GM20431 (cell line): ENCODE data around the gene ATOH7.
"Not testable (repeated sequence)": the region's sequence is repeated elsewhere in the genome, so short reads cannot be mapped to it uniquely, and the experiment has no call there.

Experiments used
- in situ Hi-C: fragments of 300-500 bp; cut with MseI, MboI; formaldehyde crosslinking; loops from one replicate; pipeline ENCODE4 v1.15.0; 2020; ENCODE audit warnings: low sequenced_read_pairs; ENCODE audit not compliant: unreplicated experiment

Gene ATOH7

DNA sequence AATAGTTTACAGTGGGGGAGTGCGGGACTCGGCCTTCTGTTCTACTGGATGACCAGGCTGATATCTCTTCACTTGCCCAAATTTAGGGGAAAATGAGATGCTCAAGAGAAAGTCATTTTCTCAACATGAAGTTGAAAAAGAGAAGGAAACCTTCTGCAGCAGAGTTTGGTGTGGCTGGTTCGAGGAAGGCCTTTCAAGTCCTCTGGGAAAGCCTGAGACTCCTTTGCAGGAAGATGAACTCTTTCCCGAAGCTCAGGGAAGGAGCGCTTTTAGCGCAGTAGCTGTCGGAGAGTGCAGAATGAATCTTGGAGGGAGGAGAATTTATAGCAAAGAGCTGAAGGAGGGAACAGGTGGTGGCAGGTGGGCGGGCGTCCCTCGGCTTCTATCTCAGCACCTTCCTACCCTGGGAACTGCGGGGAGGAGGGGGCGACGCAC is at the start of gene ATOH7:
Gene ATOH7, minus strand, starts transcription at position 297 of the 435 bp plus-strand sequence. CDS start 436 bp downstream, outside the sequence.
- in situ Hi-C loops = no loop called here

- in situ Hi-C loops = no loop called here
These were observed 48.8 kb upstream of the ATOH7 start for GRCh38 chr10:68280758-68281157.

GRCh38 chr10:68278906-68279753 is 47.2 kb upstream of the ATOH7 start:
- in situ Hi-C loops = not testable (repeated sequence)

DNA sequence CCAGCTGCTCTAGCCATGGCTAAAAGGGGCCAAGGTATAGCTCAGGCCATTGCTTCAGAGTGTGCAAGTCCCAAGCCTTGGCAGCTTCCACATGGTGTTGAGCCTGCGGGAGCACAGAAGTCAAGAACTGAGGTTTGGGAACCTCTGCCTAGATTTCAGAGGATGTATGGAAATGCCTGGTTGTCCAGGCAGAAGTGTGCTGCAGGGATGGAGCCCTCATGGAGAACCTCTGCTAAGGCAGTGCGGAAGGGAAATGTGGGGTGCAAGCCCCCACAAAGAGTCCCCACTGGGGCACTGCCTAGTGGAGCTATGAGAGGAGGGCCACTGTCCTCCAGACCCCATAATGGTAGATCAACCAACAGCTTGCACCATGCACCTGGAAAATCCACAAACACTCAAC is 45.9 kb upstream of the ATOH7 start:
- in situ Hi-C loops = not testable (repeated sequence)

GRCh38 chr10:68276224-68276623 is 44.3 kb upstream of the ATOH7 start:
- in situ Hi-C loops = no loop called here

DNA sequence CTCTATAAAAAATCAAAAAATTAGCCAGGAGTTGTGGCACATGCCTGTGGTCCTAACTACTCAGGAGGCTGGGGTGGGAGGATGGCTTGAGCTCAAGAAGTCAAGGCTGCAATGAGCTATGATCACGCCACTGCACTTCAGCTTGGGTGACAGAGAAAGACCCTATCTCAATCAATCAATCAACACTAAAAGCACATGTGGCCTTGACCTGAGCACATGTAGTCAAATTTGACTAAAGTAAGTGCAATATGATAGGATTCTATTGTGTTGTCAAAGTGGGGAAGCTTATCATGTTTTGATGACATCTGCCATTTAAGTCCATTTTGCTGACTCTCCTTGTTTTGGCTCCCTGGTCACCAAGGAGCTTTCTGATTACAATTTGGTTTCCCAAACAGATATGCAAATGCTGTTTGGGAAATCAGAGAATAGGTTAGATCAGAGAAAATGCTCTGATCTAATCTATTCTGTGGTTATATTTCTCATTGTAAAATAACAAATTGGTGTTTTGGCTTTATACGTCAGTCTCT is 43.8 kb upstream of the ATOH7 start:
- in situ Hi-C loops = no loop called here

GRCh38 chr10:68272833-68273232 is 40.9 kb upstream of the ATOH7 start:
- in situ Hi-C loops = no loop called here

- in situ Hi-C loops = no loop called here
These were observed 39.4 kb upstream of the ATOH7 start for GRCh38 chr10:68271196-68271882.

- in situ Hi-C loops = no loop called here
These were observed 37.8 kb upstream of the ATOH7 start for GRCh38 chr10:68269562-68270290.

DNA sequence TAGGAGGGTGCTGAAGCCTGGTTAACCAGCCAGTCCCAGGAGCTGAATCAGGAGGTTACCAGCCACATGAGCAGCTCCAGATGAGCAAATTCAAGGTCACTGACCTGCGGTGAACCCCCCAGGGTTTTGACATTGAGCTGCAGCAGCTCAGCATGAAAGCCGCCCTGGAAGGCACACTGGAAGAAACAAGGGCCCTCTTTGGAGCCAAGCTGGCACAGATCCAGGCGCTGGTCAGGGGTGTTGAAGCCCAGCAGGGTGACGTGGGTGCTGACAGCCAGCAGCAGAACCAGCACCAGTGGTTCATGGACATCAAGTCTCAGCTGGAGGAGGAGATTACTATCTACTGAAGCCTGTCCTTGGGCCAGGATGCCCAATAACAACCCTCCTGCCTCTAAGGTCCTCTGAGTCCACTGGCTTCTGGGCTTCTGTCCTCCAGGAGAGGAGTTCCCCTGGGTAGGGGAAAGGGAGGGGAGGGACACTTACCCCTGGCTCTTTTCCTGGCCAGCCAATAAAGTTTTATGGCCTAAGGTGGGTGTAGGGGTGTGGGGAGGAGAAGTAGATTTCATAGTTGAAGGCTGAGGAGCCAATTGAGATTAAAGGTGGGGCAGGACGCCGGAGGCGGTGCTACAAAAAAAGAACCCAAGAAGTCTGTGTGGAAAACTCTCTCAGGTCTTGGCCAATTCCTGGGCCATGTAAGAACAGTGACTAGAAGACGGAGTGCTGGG is 29.4 kb upstream of the ATOH7 start:
- in situ Hi-C loops = no loop called here

- in situ Hi-C loops = no loop called here
These were observed 21.4 kb upstream of the ATOH7 start for GRCh38 chr10:68253346-68253745.

DNA sequence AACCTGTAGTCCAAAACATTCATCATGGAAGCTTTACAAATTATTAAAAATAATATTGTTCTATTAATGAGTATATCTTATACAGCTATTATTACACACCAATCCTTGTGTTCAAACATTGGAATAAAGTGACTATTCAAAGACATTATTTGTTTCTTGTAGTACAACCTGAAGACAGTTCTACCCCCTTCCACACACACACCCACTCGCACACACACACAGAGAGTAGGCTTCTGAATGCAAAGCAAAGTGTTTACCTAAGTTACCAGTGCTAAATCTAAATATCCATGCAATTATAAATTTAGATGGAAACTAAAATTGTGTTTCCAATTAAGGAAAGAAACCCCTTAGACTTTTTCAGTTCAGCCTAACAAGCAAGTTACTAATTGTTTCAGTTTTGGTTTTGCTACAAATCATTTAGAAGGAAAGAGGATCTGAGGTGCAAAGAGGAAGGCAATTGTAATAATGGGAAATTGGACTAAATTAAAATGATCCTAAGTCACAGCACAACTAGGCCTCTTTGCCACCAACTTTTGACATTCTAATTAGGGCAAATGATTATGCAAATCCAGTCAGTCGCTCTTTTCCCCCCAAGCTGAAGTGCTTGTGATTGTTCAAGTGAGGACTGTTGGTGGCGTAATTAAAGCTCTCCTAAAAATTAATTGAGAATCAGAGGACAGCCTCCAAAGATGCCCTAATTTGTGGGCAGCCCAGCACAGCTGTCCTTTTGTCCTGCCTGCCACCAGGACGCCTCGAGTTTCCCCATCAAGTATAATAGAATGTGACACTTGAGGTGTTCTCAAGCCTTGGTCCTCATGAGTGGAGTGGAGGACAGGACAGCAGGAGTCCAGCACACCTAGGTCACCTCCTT is 19.9 kb upstream of the ATOH7 start:
- in situ Hi-C loops = no loop called here

GRCh38 chr10:68251151-68251550 is 19.2 kb upstream of the ATOH7 start:
- in situ Hi-C loops = no loop called here

DNA sequence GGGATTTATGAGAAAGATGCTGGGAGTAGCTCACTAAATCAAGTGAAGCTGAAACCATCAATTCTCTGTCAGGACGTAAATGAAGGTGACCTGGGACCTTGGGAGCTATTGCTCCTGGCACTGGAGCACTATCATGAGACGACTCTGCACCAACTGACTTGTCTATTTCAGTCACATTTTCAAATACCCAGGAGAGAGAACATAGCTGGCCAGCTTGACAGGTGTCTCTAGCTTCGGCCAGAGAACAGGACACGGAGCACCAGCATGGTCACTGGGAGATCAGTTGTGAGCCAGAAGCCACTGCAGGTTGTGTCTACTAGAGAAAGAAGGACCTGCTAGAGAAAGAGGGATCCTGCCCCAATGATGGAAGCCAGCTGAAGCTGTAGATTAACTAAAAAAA is 17.4 kb upstream of the ATOH7 start:
- in situ Hi-C loops = no loop called here

- in situ Hi-C loops = no loop called here
These were observed 16.0 kb upstream of the ATOH7 start for GRCh38 chr10:68247931-68248330.

GRCh38 chr10:68246397-68246796 is 14.5 kb upstream of the ATOH7 start:
- in situ Hi-C loops = not testable (repeated sequence)

DNA sequence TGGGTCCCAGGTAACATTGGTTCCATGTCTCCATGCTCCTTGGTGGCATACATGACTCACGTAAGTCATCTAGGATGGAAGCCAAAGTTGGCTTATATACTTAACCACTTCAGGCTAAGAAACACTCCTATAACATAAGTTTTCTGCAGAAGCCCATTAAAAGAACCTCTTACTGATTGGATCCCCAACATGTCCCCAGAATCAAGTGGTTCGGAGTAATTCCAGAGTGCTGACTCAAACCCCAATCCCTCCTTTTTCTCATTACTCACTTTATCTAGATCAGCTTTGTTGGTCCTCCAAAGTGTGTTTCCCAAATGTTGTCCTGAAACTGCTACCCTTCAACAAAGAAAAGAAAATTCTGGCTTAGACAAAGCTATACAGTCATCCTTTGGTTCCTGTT is 10.1 kb upstream of the ATOH7 start:
- in situ Hi-C loops = no loop called here

- in situ Hi-C loops = no loop called here
These were observed 7.8 kb upstream of the ATOH7 start for GRCh38 chr10:68239596-68240150.

DNA sequence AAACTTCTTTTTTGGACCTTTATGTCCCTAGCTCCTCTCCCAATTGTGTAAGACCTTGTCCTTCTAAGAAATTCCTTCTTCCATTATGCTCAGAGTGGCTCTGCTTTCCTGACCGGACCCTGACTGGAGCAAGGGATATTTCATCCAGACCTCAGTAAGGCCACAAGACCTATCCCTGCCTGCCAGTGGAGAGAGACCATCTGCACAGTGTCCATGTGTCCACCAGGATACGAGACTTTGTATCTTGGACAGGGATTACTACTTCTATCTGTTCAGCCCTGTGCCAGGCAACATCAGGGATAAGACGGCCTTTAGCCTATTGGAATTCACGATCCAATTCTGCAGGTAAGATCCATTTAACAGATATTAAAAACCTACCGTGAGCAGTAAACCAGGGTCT is 7.2 kb upstream of the ATOH7 start:
- in situ Hi-C loops = no loop called here
